DLD1 (cell line): ENCODE measurements around the gene HPCAL1.
"Not testable (repeated sequence)": the region's sequence is repeated elsewhere in the genome, so short reads cannot be mapped to it uniquely, and the experiment has no call there.

Experiments used
- in situ Hi-C: cut with HindIII; loops from 2 replicates; pipeline ENCODE4 v1.10.0; 2017; ENCODE audit warnings: low sequenced_read_pairs

HPCAL1 gene

GRCh38 chr2:10302479-10303180 lies at the start of gene HPCAL1:
HPCAL1 (plus strand) TSS chr2:10302904; CDS start chr2:10419758, 116,854 bp downstream.
- in situ Hi-C loops, result no loop called here

DNA sequence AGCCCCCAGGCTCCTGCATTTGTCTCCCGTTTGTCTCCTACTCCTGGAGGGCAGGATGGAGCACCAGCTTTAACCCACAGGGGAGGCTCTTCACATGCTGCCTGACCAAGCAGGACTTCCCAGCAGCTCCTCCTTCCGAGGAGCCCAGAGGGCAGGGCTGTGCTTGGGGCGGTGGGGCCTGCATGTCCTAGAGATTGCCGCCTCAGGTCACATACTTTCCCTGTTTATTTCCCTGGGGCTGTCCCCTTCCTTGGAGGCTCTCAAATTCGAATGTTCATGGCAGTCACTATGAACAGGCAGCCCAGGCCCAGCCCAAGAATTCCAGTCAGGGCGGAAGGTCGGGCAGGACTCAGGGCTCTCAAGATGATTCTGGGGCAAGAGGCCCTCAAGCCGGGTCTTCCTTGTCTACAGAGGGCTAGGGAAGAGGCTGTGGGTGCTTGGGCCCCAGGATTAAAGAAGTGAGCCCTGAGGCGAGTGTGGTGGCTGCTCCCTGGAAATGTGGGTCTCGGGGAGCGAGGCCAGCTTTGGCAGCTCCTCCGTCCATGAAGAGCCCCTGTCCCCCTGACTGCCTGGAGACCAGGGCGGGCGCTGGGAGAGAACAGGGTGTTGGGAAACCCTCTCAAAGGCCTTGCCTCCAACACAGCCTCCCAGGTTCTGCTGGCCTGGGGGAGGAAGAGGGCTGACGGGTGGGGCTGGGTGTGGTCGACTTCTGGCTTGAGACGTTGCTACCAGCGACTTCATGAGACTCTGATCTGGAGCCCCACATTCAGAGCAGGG lies 48.9 kb upstream of the HPCAL1 start:
- in situ Hi-C loops, result no loop called here

DNA sequence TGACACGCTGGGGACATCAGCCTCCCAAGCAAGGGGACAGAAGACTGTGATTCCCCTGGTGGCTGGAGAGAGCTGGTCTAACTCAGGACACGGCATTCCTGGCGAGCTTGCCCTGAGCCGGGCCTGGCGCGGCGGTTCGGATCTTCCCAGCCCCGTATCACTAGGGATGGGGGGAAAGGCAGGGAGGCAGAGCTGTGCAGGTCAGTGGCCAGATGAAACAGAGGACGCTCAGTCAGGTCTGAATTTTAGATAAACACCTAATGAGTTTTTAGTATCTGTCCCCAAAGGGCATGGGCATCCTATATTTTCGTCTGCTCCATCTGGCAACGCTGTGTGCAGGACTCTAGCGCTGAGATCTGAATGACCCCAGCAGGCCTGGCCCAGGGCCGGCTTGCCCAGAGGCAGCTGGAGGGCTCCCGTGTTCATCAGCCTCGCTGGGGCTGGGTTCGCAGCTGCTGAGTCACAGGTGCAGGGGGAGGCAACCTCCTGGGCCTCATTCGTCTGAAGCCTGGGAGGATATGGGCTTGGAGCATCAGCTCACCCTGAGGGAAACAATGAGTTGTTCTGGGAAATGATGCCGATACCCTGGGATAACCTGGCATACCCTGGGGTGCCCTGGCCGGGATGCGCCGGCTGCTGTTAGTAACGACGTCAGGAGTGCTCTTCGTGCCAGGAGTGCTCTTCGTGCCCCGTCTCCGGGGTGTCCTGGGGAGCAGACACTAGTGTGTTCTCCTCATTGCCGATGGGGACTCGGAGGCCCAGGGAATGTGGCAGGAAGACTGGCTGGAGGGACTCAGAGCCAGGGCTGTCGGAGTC lies 48.1 kb upstream of the HPCAL1 start:
- in situ Hi-C loops, result no loop called here

- in situ Hi-C loops, result no loop called here
Observed at GRCh38 chr2:10255189-10256030, 47.3 kb upstream of the HPCAL1 start.

DNA sequence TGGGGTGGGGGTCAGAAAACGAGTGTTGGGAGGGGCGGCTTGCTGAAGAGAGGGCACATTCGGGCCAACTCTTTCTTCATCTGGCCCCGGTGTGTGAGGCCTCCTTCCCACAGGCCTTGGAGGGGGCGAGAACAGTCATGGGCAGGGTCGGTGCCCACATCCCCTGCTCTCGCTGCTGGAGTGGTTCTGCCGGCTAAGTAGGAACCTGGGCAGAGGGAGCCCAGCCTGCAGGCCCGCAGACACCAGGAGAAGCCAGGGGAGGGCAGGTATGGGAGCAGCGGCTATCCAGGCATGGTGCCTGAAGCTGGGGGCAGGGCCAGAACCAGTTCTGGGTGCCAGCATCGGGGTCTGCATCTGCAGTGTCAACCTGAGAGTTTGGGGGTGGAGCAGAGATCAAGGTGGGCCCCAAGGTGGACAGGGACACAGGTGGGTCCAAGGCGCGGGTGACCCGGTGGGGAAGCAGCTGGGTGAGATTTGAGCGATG lies 46.6 kb upstream of the HPCAL1 start:
- in situ Hi-C loops, result no loop called here

GRCh38 chr2:10256515-10257031 lies 46.1 kb upstream of the HPCAL1 start:
- in situ Hi-C loops, result no loop called here

GRCh38 chr2:10257036-10257435 lies 45.7 kb upstream of the HPCAL1 start:
- in situ Hi-C loops, result no loop called here

DNA sequence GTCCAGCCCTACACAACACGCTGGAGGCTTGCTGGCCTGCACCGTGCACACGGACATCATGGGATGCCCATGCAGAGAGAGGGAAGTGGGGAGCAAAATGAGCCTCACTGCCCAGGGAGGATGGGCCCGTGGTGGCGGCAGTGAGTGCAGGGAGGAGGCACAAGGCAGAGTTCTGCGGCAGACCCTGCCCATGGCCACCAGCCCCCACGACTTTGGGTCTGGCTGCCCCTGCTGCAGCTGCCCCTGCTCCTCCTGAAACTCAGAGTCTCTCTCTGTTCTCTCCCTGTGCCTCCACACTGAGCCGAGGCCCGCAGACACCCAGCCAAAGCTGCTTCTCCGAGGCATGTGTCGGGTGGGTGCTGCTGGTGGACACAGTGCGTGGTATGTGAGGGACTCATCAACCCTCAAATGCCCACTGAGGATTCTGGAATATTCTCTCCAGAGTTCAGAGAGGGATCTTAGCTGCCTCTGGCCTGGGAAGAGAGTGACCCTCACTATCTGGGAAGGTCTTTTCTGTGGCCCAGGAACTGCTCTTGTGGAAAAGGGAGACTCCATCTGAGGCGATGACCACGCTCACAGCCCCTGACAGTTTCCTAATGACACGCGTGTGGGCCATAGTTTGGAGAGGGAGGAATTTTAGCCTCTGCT lies 45.1 kb upstream of the HPCAL1 start:
- in situ Hi-C loops, result no loop called here

GRCh38 chr2:10258326-10258725 lies 44.4 kb upstream of the HPCAL1 start:
- in situ Hi-C loops, result no loop called here

GRCh38 chr2:10258726-10259125 lies 44.0 kb upstream of the HPCAL1 start:
- in situ Hi-C loops, result no loop called here

DNA sequence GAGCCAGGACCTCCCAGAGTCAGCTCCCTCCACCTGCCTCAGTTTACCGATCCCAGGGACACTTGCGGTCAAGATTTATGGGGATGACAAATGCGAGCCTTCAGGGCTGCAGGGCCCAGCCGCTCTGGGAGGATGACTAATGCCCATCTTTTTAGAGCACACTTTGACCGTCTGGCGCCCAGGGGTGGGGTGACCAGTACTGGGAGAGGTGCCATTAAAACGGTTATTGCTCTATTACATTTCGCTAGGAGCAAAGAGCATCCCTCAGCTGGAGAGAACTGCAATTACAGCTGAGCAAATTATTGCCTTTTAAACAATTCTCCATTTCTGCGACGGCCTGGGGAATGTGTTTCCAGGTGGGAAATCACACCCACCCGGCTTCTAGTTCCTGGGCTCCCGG lies 42.6 kb upstream of the HPCAL1 start:
- in situ Hi-C loops, result no loop called here

GRCh38 chr2:10263526-10263925 lies 39.2 kb upstream of the HPCAL1 start:
- in situ Hi-C loops, result not testable (repeated sequence)

- in situ Hi-C loops, result no loop called here
Observed at GRCh38 chr2:10264506-10265328, 38.0 kb upstream of the HPCAL1 start.

DNA sequence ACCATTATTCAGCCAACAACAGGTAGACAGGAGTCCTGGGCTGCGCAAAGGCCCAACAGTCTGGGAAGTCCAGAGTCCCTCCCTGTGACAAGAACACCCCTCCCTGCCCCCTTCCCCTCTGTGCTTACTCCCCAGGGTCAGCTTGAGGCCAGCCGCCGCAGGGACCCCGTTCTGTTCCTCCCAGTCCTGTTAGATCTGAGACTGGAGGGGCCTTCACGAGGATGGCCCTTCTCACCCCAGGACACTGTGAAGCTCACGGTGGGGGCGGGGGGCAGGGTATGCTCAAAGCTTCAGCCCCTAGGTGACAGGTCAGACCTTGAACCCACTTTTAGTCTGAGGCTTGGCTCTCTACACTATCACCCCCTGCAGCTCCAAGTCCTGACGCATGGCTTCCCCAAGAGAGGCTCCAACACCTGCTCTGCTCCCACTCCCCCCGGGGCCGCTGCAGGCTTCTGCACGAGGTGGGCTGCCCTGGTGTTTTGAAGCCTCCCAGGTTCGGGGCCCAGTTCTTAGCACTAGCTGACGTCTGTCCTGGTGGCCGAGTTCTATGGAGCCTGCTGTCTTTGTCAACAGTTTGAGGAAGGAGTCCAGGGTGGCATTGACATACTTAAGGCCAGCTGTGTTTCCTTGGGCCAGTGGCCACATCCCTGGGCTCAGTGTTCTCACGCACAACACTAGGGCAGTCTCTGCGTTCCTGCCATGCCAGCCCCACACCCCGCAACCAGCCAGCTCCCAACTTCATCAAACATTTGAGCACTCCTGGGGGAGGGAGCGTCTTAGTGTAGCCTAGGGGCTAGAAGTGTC lies 37.2 kb upstream of the HPCAL1 start:
- in situ Hi-C loops, result no loop called here

- in situ Hi-C loops, result no loop called here
Observed at GRCh38 chr2:10266133-10266620, 36.5 kb upstream of the HPCAL1 start.

DNA sequence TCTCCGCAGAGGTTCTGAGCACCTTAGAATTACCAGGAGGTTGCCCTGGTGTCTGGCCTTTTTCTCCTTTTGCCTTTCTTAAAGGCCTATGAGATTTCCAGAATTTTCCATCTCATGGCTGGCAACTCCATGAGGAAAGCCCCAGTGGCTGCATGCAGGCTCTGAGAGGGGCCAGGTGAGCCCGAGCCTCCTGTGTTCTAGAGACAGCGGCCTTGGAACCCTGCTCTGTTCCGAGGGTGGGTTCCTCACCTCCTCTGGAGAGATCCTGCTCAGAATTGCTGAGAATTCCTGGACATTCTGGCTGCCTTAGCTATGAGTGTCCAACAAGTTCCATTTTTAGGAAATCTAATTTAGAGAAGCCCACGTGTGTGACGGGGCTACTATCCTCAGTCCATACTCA lies 35.7 kb upstream of the HPCAL1 start:
- in situ Hi-C loops, result no loop called here

- in situ Hi-C loops, result no loop called here
Observed at GRCh38 chr2:10267551-10268465, 34.9 kb upstream of the HPCAL1 start.
